Mesenteric fat pad (tissue), 1 donor: ENCODE results near the gene SLC25A33. TPM values are rescaled to one million over a fixed set of nuclear protein-coding genes. Genes with fewer than 3 reads are reported as not detected.

ENCODE experiments used
- DNase-seq: peaks from one replicate; pipeline ENCODE4 v3.0.0-alpha.2; 2020; ENCODE audit warnings: low spot score
- total RNA-seq: library from RNA; stranded (reverse); fragmentation: NEBNext Ultra II Directional; extraction: Animal tissue kit (Norgen Biotek cat#: 25700); gene quantifications from one replicate; pipeline ENCODE4 v1.2.1, GENCODE V29; 2021
- donor health status: DM: yes; HTN: yes; CAD: no.

The SLC25A33 gene
- total RNA-seq, 1 donor from 2014 or later = 7.5 TPM

DNA sequence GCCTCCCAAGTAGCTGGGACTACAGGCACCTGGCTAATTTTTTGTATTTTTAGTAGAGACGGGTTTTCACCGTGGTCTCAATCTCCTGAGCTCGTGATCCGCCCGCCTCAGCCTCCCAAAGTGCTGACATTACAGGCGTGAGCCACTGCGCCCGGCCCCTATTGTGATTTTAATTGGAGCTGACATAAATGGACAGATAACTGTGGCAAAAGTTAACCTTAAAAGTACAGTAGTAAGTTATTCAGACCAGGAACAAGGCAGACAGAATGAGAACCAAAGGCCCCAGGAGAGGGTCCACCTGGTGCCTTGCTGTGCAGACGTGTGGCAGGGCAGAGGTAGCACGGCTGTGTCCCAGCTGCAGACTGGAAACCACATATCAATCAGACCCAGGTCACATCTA lies 60.5 kb downstream of the SLC25A33 start:
- DNase-seq = no peak

GRCh38 chr1:9600861-9601834 lies 61.9 kb downstream of the SLC25A33 start:
- DNase-seq = no peak

GRCh38 chr1:9601942-9602793 lies 62.9 kb downstream of the SLC25A33 start:
- DNase-seq = no peak

DNA sequence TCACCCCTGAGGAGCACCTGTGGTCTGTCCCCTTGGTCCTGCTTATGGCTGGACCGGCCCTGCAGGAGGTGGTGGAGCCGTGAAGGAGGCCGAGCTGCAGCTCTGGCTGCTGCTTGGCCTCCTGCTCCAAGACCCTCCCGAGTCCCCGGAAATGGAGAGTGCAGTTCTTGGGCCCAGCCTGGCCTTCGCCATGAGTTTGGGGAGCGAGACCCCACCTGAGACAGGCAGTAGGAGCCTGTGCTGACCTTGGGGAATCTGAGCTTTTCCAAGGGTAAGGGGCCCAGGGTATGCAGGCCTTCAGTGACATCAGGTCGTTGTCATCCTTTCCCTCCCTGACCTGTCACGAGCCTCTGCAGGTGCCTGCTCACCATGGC lies 63.5 kb downstream of the SLC25A33 start:
- DNase-seq = no peak

- DNase-seq = no peak
Measured at GRCh38 chr1:9603307-9603706, 64.0 kb downstream of the SLC25A33 start.

DNA sequence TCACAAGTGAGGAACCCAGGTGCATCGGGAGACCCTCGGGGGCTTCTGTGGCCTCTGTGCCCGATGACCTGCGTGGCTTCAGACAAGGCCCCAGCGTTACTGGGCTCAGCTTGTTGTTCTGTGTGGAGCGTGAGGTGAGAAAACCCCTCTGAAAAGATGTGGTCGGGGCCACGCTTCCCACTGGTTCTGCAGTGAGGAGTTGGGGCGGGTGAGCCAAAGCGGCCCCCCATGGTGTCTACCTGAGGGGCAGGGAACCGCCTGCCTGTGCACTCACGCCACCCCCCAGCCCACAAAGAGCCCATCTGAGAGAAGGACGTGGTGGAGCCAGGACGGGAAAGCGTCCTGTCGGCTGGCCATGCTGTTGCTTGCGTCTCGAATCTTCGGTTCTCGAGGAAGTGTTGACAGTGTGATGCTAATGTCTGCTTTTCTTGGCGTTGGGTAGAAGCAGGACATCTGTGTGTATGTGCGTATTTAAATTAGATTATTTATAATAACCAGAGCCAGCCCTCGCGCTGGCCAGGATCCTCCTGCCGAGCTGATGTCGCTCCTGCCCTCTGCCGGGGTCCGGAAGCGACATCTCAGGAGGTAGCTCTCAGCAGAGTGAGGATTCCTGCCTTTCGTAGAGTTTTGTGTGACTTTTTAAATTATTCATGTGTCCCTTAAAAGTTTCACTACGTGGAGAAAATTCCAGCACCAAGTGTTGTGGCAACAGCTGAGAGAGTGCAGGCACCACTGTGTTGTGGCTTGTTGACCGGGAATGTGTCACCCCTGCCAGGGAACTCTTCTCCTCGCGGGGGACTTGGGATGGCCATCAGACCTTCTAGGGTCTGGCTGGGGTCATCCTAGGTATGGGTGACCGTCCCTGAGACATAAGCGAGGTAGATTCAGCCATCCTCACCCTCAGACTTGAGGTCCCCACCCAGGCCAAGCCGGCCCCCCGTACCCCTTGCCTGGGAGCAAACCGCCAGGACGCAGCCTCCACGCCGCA lies 64.8 kb downstream of the SLC25A33 start:
- no peak for DNase-seq

- no peak for DNase-seq
Measured at GRCh38 chr1:9604836-9605235, 65.6 kb downstream of the SLC25A33 start.

- no peak for DNase-seq
Measured at GRCh38 chr1:9605946-9606455, 66.7 kb downstream of the SLC25A33 start.

DNA sequence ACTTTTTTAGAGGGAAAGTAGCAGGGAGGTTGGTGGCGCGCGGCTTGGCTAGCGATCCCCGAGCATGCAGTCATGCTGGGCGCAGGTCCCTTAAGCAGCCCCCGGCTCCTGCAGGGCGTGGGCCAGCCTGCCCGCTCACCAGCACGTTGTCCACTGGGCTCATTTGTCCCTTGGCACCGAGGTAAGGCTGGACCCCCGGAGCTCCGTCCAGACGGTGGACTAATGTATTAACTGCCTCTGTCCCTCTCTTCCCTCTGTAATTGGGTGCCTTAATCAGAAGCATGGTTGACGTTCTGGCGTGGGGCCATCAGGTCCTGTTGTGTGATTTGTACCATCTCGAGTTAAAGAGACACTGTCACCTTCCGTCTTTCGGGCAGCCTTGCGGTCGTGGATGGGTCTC lies 67.2 kb downstream of the SLC25A33 start:
- DNase-seq = no peak

- no peak for DNase-seq
Measured at GRCh38 chr1:9606948-9607347, 67.7 kb downstream of the SLC25A33 start.

- DNase-seq = no peak
Measured at GRCh38 chr1:9607352-9607751, 68.1 kb downstream of the SLC25A33 start.

- DNase-seq = no peak
Measured at GRCh38 chr1:9609998-9610397, 70.7 kb downstream of the SLC25A33 start.

GRCh38 chr1:9610548-9610947 lies 71.3 kb downstream of the SLC25A33 start:
- DNase-seq = no peak

- DNase-seq = no peak
Measured at GRCh38 chr1:9611716-9612115, 72.5 kb downstream of the SLC25A33 start.

DNA sequence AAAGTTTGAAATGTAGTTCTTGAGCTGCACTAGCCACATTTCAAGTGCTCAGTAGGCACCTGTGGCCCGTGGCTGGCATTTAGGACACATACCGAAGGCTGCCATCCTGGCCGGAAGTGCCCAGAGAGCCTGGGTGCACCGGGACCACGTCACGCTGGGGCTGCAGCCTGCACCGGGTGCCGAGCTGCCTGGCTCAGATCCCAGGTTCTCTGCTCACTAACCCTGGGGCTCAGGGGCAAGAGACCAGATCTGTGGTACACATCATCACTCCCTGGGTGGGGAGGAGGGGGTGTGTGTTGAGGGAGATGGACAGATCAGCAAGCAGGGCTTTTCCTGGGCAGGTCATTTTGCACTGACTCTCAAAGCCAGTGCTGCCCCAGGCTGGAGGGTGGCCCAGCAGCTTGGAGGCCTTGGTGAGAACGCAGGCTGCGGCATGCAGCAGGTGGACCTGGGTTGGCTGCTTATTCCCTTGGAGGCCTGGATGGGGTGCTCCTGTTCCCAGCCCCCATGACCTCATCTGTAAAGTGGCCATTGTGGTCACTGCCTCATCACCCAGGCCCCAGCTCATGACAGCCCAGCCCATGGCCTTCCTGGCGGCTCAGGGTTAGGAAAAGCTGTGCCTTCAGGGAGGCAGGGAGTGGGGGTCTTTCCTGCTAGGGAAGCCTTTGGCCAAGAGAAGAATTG lies 73.0 kb downstream of the SLC25A33 start:
- DNase-seq = no peak

- DNase-seq = no peak
Measured at GRCh38 chr1:9612871-9613624, 73.8 kb downstream of the SLC25A33 start.

DNA sequence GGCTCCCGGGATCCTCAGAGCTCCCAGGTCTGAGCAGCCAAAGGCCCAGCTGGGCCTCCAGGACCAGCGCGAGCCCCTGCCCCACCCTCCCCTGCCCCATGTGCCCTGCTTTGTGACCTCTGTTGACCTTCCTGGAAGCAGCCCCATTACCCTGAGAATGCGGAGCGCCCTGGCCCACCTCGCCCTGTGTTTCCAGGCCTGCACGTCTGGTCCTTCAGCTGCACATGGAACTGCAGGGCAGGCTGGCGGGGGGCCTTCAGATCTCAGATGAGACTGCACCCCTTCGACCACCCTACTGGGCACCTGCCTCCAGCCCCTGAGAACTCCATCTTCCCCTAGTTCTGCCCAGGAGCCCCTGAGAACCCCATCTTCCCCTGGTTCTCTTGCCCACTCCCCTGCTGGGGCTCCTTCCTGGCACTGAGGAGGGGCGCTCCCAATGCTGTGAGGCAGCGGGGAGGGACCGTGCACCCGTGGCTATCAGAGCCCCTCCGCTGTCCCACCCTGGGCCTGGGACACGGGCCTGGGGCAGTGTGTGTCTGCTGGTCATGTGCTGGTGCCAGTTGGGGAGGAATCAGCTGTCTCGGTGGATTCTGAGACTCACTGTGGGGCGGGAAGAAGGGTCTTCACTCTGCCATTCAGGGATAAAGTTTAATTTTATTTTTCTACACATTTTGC lies 74.5 kb downstream of the SLC25A33 start:
- DNase-seq = no peak

- DNase-seq = no peak
Measured at GRCh38 chr1:9615316-9616063, 76.2 kb downstream of the SLC25A33 start.
